HG02981 (cell line): Measurements from ENCODE around the gene AKR1C8.
"Not testable (repeated sequence)": the region's sequence is repeated elsewhere in the genome, so short reads cannot be mapped to it uniquely, and the experiment has no call there.

ENCODE experiments used
- ATAC-seq: cut with Tn5 transposase; IDR thresholded peaks from one replicate; pipeline ENCODE4 v1.9.1; 2021; ENCODE audit warnings: mild to moderate bottlenecking, moderate library complexity; ENCODE audit not compliant: unreplicated experiment

Gene AKR1C8

GRCh38 chr10:5168897-5169420 lies 16.0 kb downstream of the AKR1C8 start:
- no peak for ATAC-seq

GRCh38 chr10:5165738-5166137 lies 19.2 kb downstream of the AKR1C8 start:
- no peak for ATAC-seq

GRCh38 chr10:5163487-5163886 lies 21.5 kb downstream of the AKR1C8 start:
- ATAC-seq = no peak

- no peak for ATAC-seq
These were observed 25.8 kb downstream of the AKR1C8 start for GRCh38 chr10:5159126-5159525.

DNA sequence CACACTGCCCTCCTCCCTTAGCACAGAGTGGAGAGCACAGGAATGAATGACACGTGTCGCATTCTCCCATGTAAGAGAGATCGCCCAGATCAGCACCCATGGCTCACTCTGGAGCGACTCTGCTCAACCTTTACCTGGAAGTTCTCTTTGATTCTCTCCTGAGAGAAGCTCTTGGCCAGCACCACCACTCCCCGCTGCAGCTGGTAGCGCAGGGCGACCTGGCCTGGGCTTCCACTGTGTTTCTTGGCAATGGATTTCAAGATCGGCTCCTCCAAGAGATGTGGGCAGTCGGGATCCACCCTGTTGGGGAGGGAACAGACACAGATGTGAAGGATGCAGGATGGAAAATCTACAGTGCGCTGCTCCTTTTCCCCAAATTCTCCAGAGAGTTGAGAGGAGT lies 27.4 kb downstream of the AKR1C8 start:
- no peak for ATAC-seq

GRCh38 chr10:5155951-5156350 lies 29.0 kb downstream of the AKR1C8 start:
- ATAC-seq = no peak

GRCh38 chr10:5151076-5151475 lies 33.9 kb downstream of the AKR1C8 start:
- no peak for ATAC-seq

- ATAC-seq = no peak
These were observed 36.3 kb downstream of the AKR1C8 start for GRCh38 chr10:5148678-5149032.

- ATAC-seq = no peak
These were observed 36.8 kb downstream of the AKR1C8 start for GRCh38 chr10:5147981-5148677.

GRCh38 chr10:5147255-5147980 lies 37.5 kb downstream of the AKR1C8 start:
- no peak for ATAC-seq

DNA sequence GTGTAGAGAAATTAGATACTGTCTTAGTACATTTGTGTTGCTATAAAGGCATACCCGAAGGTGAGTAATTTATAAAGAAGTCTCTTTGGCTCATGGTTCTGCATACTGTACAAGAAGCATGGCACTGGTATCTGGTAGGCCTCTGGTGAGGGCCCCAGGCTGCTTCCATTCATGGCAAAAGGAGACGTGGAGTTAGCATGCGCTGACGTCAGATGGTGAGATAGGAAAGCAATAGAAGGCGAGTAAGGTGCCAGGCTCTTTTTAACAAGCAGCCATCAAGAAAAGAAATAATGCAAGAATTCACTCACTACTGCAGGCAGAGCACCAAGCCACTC lies 38.1 kb downstream of the AKR1C8 start:
- ATAC-seq = no peak

DNA sequence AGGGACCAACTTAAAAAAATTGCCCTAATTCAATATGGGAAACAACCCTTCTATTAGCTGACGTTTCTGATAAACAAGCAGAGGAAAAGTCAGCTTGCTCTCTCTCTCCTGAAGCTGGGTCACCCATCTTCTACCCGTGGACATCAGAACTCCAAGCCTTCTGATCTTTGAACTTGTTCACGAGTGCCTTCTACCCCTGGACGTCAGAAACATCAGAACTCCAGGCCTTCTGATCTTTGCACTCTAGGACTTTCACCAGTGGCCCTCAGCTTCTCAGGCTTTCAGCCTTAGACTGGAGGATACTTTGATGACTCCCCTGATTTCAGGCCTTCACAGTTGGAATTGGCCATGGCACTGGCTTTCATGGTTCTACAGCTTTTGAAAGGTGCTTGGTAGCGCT lies 41.8 kb downstream of the AKR1C8 start:
- ATAC-seq = no peak

DNA sequence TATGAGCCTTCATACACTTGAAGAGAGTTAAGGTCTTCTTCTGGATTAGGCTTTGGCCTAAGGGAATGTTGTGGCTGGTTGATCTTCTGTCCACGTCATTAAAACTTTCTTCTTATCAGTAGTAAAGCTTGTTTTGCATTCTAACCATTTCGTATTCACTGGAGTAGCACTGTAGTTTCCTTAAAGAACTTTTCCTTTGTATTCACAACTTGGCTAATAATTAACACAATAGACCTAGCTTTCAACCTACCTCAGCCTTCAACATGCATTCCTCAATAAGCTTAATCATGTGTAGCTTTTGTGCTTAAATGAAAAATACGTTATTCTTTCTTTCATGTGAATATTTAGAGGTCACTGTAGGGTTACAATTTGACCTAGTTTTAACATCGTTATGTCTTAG lies 42.8 kb downstream of the AKR1C8 start:
- ATAC-seq = no peak

DNA sequence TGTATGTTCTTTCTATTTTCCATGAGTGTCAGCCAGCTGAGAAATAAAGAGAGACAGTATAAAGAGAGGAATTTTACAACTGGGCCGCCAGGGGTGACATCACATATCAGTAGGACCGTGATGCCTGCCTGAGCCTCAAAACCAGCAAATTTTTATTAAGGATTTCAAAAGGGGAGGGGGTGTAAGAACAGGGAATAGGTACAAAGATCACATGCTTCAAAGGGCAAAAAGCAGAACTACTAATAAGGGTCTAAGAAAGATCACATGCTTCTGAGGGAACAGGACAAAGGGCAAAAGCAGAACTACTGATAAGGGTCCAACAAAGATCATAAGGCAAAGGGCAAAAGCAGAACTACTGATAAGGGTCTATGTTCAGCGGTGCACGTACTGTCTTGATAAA lies 47.3 kb downstream of the AKR1C8 start:
- ATAC-seq = not testable (repeated sequence)

DNA sequence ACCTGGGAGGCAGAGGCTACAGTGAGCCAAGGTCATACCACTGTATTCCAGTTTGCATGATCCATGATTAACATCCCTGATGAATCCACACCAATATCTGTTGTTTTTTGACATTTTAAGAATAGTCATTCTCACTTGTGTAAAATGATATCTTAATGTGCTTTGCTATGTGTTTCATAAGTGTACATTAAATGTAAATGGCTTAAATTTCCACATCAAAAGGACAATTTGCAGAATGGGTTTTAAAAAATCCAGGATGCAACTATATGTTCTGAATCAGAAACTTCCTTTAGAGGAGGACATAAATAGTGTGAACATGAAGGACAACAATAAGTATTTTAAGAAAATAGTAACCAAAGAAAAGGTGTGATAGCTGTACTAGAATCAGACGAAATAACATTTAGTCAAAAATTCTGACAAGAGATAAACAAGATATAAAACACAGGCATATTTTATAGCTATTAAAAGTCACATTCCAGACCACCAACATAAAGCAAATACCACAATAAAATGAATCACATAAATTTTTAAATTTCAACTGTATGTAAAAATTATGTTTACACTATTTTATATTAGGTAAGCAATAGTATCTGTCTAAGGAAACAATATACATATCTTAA lies 48.4 kb downstream of the AKR1C8 start:
- ATAC-seq = no peak

DNA sequence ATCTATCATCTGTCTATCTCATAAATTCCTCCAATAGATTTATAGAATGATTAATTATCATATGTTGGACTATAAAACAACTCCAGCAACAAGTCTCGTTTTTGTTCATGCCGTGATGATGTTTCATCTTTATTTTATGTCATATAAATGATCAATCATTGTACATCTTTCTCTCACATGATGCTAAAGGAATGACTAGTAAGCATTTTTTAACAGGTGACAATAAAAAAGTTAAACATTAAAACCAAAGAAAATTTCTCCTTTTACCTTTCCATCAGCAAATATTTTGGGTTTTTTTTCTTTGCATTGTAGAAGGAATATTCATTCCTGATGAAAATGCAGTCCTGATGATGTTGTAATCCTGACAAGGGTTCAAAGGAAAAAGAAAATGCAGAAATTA lies 49.4 kb downstream of the AKR1C8 start:
- ATAC-seq = no peak

GRCh38 chr10:5125315-5126044 lies 59.5 kb downstream of the AKR1C8 start:
- no peak for ATAC-seq

GRCh38 chr10:5123886-5124285 lies 61.1 kb downstream of the AKR1C8 start:
- no peak for ATAC-seq

DNA sequence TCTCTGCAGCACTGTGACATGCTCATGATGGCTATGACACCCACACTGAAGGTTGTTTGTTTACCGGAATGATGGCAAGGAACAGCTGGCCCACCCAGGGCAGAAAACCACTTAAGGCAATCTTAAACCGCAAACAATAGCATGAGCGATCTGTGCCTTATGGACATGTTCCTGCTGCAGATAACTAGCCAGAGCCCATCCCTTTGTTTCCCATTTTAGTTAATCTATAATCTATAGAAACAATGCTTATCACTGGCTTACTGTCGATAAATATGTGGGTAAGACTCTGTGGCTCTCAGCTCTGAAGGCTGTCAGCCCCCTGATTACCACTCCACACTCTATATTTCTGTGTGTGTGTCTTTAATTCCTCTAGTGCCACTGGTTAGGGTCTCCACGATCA lies 65.0 kb downstream of the AKR1C8 start:
- ATAC-seq = not testable (repeated sequence)

DNA sequence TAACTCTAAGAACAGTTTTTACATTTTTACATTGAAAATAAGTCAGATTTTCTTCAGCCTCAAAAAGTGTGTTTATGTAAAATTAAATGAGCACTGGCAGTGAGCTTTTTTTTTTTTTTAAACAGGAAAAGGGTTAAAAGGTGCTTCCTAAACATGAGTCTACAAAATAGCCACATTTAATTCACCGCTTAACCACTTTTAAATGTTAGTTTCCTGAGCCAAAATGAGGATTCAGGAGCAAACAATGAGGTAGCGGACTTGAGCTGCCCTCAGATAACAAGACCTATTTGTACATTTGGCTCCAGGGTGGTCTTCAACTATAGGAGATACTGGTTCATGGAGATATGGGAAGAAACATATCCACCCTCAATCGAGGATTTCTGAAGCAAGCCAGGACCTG lies 67.9 kb downstream of the AKR1C8 start:
- ATAC-seq = no peak

GRCh38 chr10:5116621-5117020 lies 68.3 kb downstream of the AKR1C8 start:
- ATAC-seq = no peak
